Testis (tissue), 3 donors: ENCODE results near the gene CST11. TPM values are rescaled to one million over a fixed set of nuclear protein-coding genes. Genes with fewer than 3 reads are reported as not detected.

ENCODE experiments used
- DNase-seq: peaks from one replicate; pipeline ENCODE4 v3.0.0-alpha.2; 2019
- H3K27ac ChIP-seq, 2 donors: fragments of 200-600 bp; sonication (generic); one replicate each; pipeline ENCODE4 v1.5.1; 2019
- H3K27me3 ChIP-seq: fragments of 200-600 bp; sonication (generic); one replicate; pipeline ENCODE4 v1.5.1; 2019
- H3K36me3 ChIP-seq: fragments of 200-600 bp; sonication (generic); one replicate; pipeline ENCODE4 v1.5.1; 2017; ENCODE audit warnings: low read depth; ENCODE audit errors: missing control alignments
- H3K4me1 ChIP-seq: fragments of 200-600 bp; sonication (generic); one replicate; pipeline ENCODE4 v1.5.1; 2019
- H3K4me3 ChIP-seq, 2 donors: fragments of 200-600 bp; sonication (generic); one replicate each; pipeline ENCODE4 v1.5.1; 2017 to 2019
- H3K9me3 ChIP-seq: fragments of 200-600 bp; sonication (generic); one replicate; pipeline ENCODE4 v1.5.1; 2017
- CTCF ChIP-seq, 3 experiments: fragments of 450-650 bp in 2 of 3; fragments of 200-600 bp in 1 of 3; sonication (generic) in 1 of 3; IDR thresholded peaks; one replicate each; pipeline ENCODE4 v1.5.1; 2016 to 2019; ENCODE audit warnings: antibody characterized with exemption in 3 of 3, mild to moderate bottlenecking in 2 of 3, moderate library complexity in 1 of 3
- POLR2A ChIP-seq: fragments of 450-650 bp; IDR thresholded peaks from one replicate; pipeline ENCODE4 v1.6.1; 2017; ENCODE audit warnings: antibody characterized with exemption, mild to moderate bottlenecking, moderate library complexity
- WGBS, 2 donors: methylation state at CpG; one replicate each; pipeline ENCODE4 v1.1.5; 2018; 5-methylcytosine and 5-hydroxymethylcytosine counted together
- intact Hi-C: fragments of 100-400 bp; cut with DNase I; formaldehyde crosslinking; loops from one replicate; pipeline ENCODE4 v1.15.1; 2023; ENCODE audit warnings: low total_unique reads
- polyA plus RNA-seq: library from polyadenylated mRNA; stranded (reverse); fragments of 350-450 nt; fragmentation: Illumina TruSeq; extraction: RNeasy Lipid Tissue Mini Kit (QIAGEN cat#74804); gene quantifications from one replicate; pipeline ENCODE4 v1.2.3, GENCODE V29; 2014; ENCODE audit warnings: low read depth, low replicate concordance; ENCODE audit not compliant: insufficient read depth
- total RNA-seq, 2 donors: library from RNA; depleted of rRNA; stranded (reverse); fragments of >200 nt; gene quantifications; one replicate each; pipeline ENCODE4 v1.2.3, GENCODE V29; 2016

Gene CST11
- total and polyA plus RNA-seq, 3 donors from 2014 or later = not detected

DNA sequence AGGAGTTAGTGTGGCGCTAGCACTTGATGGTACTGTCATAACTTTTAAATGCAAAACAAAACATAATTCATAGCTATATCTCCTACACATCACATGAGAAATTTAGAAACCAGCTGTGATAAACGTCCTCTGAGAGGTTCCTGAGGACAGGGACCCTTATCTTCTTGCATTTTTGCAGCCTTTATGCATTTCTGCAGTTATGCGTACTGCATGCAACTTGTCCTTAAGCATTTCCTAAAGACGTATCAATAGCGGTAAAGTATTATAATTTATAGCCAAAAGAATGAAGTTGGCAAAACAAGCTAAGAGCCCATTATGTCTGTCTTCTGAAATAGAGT lies 33.0 kb downstream of the CST11 start:
- Histone ChIP-seq H3K27me3 (no peaks in the 10 kb centered on the region), H3K4me3 (peak overlapping the region; percentile 86 to 97), H3K36me3 (no peaks in the 10 kb centered on the region), H3K27ac (peak overlapping the region; percentile 95), H3K9me3 (no peaks in the 10 kb centered on the region), H3K4me1 (peaks cover 43% of the 10 kb centered on the region)
- TF ChIP-seq CTCF (IDR thresholded peaks at IDR 0.05) (no peak), POLR2A (no peak)
- WGBS, 2 donors = 7 to 12% methylated on average over 5 of the region's 5 CpGs
- DNase-seq = no peak
- intact Hi-C loops = no loop called here

- TF ChIP-seq CTCF (IDR thresholded peaks at IDR 0.05) (no peak), POLR2A (no peak)
- Histone ChIP-seq H3K4me1 (peaks cover 43% of the 10 kb centered on the region), H3K27me3 (no peaks in the 10 kb centered on the region), H3K4me3 (no peak overlapping the region), H3K36me3 (no peaks in the 10 kb centered on the region), H3K9me3 (no peaks in the 10 kb centered on the region), H3K27ac (peak overlapping the region; percentile 48 to 95)
- intact Hi-C loops = no loop called here
- no peak for DNase-seq
Measured at GRCh38 chr20:23417861-23418260, 34.8 kb downstream of the CST11 start.

- no peak for TF ChIP-seq POLR2A
- TF ChIP-seq CTCF (IDR thresholded peaks at IDR 0.05) = no peak
- Histone ChIP-seq H3K9me3 (no peaks in the 10 kb centered on the region), H3K36me3 (no peaks in the 10 kb centered on the region), H3K27me3 (no peaks in the 10 kb centered on the region), H3K27ac (peak overlapping the region; percentile 66 to 67), H3K4me1 (peaks cover 42% of the 10 kb centered on the region), H3K4me3 (no peak overlapping the region)
- DNase-seq = peak; percentile 83
- intact Hi-C loops = no loop called here
- 40 to 42% methylated on average over 6 of the region's 6 CpGs for WGBS, 2 donors
Measured at GRCh38 chr20:23415959-23416583, 36.6 kb downstream of the CST11 start.

DNA sequence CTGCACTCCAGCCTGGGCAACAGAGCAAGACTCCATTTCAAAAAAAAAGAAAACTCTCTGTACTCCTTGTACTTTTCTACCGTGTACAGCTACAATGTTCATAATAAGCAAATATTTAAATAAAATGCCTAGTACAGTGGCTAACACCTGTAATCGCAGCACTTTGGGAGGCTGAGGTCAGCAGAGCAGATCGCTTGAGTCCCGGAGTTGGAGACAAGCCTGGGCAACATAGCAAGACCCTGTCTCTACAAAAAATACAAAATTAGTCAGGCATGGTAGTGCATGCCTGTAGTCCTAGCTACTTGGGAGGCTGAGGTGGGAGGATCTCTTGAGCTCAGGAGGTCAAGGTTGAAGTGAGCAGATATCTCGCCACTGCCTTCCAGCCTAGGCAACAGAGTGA lies 37.1 kb downstream of the CST11 start:
- no peaks in the 10 kb centered on the region for H3K9me3 ChIP-seq
- 43 to 66% methylated on average over 5 of the region's 5 CpGs for WGBS, 2 donors
- intact Hi-C loops = no loop called here
- TF ChIP-seq CTCF (IDR thresholded peaks at IDR 0.05) = no peak
- no peak for TF ChIP-seq POLR2A
- DNase-seq = no peak
- no peaks in the 10 kb centered on the region for H3K36me3 ChIP-seq
- H3K27me3 ChIP-seq = no peaks in the 10 kb centered on the region
- H3K27ac ChIP-seq = peak overlapping the region; percentile 66 to 67
- H3K4me3 ChIP-seq = no peak overlapping the region
- H3K4me1 ChIP-seq = peaks cover 42% of the 10 kb centered on the region

GRCh38 chr20:23414526-23415188 lies 38.0 kb downstream of the CST11 start:
- Histone ChIP-seq H3K9me3 (no peaks in the 10 kb centered on the region), H3K27ac (peak overlapping the region; percentile 66 to 67), H3K4me3 (no peak overlapping the region), H3K27me3 (no peaks in the 10 kb centered on the region), H3K4me1 (peaks cover 50% of the 10 kb centered on the region), H3K36me3 (no peaks in the 10 kb centered on the region)
- intact Hi-C loops = no loop called here
- 59 to 67% methylated on average over 1 of the region's 1 CpG for WGBS, 2 donors
- TF ChIP-seq POLR2A (no peak), CTCF (IDR thresholded peaks at IDR 0.05) (no peak)
- no peak for DNase-seq
